Measurements from ENCODE around the gene SERTAD1.

- TF ChIP-seq, protein P1, sequence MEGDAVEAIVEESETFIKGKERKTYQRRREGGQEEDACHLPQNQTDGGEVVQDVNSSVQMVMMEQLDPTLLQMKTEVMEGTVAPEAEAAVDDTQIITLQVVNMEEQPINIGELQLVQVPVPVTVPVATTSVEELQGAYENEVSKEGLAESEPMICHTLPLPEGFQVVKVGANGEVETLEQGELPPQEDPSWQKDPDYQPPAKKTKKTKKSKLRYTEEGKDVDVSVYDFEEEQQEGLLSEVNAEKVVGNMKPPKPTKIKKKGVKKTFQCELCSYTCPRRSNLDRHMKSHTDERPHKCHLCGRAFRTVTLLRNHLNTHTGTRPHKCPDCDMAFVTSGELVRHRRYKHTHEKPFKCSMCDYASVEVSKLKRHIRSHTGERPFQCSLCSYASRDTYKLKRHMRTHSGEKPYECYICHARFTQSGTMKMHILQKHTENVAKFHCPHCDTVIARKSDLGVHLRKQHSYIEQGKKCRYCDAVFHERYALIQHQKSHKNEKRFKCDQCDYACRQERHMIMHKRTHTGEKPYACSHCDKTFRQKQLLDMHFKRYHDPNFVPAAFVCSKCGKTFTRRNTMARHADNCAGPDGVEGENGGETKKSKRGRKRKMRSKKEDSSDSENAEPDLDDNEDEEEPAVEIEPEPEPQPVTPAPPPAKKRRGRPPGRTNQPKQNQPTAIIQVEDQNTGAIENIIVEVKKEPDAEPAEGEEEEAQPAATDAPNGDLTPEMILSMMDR (IDR thresholded peaks at IDR 0.05) = no peak
- TF ChIP-seq, protein P2, sequence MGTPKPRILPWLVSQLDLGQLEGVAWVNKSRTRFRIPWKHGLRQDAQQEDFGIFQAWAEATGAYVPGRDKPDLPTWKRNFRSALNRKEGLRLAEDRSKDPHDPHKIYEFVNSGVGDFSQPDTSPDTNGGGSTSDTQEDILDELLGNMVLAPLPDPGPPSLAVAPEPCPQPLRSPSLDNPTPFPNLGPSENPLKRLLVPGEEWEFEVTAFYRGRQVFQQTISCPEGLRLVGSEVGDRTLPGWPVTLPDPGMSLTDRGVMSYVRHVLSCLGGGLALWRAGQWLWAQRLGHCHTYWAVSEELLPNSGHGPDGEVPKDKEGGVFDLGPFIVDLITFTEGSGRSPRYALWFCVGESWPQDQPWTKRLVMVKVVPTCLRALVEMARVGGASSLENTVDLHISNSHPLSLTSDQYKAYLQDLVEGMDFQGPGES (IDR thresholded peaks at IDR 0.05; ENCODE audit: low read depth, low read length) = no peak
- TF ChIP-seq, protein P3, sequence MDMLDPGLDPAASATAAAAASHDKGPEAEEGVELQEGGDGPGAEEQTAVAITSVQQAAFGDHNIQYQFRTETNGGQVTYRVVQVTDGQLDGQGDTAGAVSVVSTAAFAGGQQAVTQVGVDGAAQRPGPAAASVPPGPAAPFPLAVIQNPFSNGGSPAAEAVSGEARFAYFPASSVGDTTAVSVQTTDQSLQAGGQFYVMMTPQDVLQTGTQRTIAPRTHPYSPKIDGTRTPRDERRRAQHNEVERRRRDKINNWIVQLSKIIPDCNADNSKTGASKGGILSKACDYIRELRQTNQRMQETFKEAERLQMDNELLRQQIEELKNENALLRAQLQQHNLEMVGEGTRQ (IDR thresholded peaks at IDR 0.05; ENCODE audit: borderline replicate concordance, low read depth, low read length) = no peak
- TF ChIP-seq SMC3 (IDR thresholded peaks at IDR 0.05; ENCODE audit: low read depth, low read length) = no peak
These were observed 39.3 kb upstream of the SERTAD1 start for GRCh38 chr19:40465025-40465556.
